HG03460 (cell line): ENCODE data around the gene IQGAP3.

Experiments used
- ATAC-seq: cut with Tn5 transposase; IDR thresholded peaks from one replicate; pipeline ENCODE4 v1.9.1; 2021; ENCODE audit not compliant: unreplicated experiment

The IQGAP3 gene

DNA sequence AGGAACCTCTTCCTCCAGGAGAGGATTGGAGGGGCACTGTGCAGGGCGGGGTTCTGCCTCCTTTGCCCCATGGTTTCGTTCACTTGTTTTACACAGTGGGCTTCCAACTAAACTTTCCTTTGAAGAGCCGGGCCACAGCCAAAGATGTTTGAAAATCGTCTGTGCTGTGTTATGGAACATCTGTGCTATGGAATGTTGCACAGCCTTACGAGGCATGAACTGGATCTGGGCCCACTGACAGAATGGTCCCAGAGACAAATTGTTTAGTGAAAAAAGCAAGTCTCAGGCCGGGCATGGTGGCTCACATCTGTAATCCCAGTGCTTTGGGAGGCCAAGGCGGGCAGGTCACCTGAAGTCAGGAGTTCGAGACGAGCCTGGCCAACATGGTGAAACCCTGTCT lies 59.2 kb downstream of the IQGAP3 start:
- ATAC-seq, result no peak

GRCh38 chr1:156511644-156512043 lies 60.7 kb downstream of the IQGAP3 start:
- no peak for ATAC-seq

DNA sequence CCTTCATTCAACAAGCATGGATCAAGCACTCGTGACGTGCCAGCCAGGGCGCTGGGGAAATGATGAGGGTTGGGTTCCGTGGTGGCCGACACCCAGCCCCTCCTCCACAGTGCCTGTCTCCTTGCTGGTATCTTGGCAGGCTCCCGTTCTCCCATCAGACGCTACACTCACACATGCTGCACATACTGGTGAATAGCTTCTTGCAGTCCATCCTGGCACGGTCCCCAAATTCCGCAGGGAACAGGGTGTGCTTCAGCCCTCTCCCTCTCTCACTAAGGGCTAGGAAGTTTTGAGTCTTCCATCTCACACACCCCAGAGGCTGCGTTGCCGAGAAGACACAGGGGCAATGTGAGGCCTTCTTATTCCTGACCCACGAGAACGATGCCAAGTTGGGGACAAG lies 61.7 kb downstream of the IQGAP3 start:
- no peak for ATAC-seq

DNA sequence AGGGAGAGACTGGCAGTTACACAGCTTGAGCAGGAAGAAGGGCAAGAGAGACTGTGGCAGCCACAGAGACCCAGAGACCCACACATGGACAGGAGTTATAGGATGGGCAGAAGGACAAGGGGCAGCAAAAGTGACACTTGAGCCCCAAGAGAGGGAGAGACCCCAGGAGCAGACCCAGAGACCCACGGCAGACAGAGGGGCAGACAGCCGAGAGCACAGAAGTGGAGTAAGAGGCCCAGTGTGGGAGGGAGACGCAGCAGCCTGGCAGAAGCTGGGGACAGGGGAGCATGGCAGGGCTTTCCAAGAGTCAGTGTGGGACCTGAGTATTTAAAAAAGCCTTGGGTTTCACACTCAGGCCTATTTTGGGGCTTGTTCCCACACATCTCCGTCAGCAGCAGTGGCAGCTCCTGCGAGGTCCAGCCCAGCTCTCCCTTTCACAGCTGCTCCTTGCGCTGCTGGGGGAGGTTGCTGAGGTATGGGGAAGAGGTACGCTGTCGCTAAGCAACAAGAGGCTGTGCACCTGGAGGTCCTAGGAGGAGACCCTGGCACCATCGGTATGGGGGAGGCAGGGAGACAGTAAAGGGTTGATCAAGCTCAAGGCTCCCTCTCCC lies 62.8 kb downstream of the IQGAP3 start:
- no peak for ATAC-seq

DNA sequence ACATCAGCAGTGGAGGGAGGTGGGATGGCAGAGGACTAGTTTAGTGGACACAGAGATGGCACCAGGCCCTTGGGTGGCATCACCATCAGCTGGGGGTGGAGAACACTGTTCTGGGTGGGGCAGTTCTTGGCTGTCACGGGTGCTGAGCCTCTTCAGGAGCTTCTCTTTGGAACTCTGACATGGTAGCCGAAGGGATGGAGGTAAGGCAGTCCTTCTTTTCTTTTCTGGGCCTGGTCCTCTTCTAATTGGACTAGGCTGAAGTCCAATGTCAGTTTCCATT lies 63.5 kb downstream of the IQGAP3 start:
- ATAC-seq, result no peak

GRCh38 chr1:156508205-156508954 lies 64.0 kb downstream of the IQGAP3 start:
- no peak for ATAC-seq

- no peak for ATAC-seq
Observed at GRCh38 chr1:156506450-156506849, 65.9 kb downstream of the IQGAP3 start.

DNA sequence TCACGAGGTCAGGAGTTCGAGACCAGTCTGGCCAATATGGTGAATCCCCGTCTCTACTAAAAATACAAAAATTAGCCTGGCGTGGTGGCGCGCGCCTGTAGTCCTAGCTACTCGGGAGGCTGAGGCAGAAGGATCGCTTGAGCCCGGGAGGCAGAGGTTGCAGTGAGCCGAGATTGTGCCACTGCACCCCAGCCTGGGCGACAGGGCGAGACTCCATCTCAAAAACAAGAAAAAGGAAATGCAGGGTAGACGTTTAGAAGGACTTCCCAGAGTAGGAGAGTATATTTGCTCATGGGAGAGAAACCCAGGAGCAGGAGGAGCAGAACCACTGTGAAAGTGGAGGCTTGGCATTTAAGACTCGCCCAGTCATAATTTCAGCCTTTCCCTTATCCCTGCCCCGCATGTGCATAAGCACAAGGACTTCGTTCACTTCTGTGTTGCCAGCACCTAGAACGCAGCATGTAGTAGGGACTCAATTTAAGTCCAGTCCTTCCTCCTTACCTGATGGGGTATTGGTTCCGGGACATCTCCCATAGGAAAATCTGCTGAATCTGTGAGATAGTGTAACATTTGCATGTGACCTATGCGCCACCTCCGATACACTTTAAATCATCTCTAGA lies 66.6 kb downstream of the IQGAP3 start:
- no peak for ATAC-seq

- peak; percentile 36 for ATAC-seq
Observed at GRCh38 chr1:156504821-156505678, 67.3 kb downstream of the IQGAP3 start.

DNA sequence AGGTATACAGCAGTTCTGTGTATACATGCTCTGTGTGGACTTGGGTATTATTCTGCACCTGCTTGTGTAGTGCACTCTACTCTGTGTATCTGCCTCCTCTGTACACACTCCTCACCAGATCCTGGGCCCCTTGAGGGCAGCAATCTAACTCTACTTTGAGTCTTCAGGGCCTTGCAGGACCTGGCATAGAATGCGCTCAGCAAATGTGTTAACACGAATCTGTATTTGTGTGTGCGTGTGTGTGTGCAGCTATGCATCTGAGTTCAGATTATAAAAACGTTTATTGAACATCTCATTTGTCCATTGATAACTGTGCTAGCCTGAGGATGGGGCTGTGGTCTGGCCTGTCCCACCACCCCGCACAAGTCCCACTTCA lies 67.9 kb downstream of the IQGAP3 start:
- no peak for ATAC-seq

GRCh38 chr1:156503698-156504437 lies 68.5 kb downstream of the IQGAP3 start:
- no peak for ATAC-seq

DNA sequence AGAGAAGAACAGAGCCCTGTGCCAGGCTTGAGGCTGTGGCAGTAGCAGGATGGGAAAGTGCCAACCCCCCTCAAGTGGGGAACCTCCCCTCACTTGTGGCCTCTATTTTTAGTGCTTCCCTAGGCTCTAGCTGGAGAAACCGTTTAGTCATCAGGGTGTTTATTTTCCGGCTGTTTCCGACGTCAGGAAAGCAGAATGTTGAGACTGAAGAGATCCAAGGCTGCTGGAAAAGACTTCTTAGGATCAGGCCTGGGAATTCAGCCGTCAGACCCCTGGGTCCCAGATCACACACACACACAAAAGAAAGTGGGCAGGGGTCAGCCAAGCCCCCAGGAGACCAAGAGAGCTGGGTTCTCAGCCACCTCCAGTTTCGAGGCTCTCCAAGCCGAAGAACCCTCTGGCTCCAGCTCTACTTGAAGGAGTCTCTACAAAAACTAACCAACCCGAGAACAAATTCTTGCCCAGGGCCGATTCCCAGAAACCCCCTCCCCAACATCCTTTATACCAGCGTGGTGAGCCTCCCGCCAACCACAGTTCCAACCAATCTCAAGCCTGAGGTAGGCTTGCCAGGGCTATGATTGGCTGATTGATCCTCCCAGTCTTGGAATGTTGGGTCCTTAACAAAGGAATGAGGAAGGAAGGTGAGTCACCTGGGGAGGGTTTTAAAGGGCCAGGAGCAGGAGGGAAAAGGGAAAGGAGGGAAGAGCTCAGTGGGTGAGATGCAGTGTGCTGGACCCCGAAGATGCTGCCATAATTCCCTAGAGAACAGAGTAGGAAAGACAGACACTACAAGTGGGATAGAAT lies 69.3 kb downstream of the IQGAP3 start:
- no peak for ATAC-seq

DNA sequence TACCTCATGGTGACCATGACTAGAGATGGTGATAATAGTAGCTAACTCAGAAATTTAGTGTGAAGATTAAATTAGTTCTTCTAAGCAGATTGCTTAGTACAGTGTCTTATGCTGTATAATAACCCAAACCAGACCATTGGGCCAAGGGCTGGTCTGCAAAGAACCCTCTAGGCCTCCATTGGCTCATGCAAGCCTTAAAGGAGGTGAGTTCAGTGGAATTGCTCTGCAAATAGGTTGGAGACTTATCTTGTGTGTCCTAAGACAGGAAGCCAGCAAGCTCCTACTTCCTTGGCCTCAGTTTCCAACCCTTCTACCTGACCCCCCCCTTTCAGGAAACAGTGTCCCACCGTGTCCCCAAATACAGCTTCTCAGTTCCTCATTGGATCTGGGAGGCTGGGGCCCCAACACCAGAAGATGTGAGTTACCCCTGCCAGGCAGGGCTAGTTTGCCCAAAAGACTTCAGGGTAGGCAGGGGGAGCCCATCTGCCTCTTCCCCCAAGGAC lies 69.9 kb downstream of the IQGAP3 start:
- no peak for ATAC-seq

DNA sequence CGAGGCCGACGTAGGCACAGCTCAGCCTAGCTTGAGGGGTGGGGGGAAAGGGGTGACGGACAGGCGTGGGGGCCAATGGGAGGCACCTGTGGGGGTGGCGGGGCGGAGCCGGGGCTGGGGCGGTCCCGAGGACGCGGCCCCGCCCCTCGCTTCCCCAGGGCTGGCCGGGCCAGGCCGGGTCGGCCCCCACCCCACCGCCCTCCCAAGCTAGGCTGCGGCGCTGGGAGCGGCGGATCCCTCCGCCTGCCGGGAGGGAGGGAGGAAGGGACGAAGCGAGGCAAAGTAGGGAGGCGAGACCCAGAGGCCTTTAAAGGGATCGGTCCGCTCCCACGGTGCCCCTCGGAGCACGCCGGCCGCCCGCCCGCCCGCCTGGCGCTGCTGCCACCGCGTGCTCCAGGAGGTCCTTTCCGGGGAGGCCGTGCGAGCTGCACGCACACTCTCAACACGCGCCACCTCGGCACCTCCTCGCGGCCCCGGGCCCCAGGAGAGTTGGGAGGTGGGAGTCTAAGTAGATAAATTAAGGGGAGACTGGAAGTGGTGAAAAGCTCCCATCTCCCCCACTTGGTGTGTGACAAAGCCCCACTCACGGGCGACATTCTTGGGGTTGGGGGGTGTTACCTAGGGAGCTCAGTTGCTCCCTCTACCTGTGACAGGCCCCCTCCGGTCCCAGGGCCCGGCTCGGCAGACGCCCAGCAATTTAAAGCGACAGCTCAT lies 71.4 kb downstream of the IQGAP3 start:
- peak; percentile 48 for ATAC-seq

DNA sequence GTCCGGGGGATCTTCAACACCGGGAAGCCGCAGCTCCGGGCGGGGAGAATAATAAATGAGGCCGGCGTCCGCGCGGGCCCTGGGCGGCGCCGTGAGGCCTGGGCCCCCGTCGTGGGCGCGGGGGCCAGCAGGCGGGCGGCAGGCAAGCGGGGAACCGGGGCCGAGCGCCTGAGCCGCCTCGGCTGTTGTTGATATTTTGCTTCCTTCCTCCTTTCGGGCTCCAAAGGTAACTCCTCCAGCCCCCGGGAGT lies 71.9 kb downstream of the IQGAP3 start, which contains the start of gene MEF2D:
MEF2D (minus strand) TSS at position 233 of the 250 bp plus-strand sequence. CDS start 17,483 bp downstream, outside the sequence.
- no peak for ATAC-seq

DNA sequence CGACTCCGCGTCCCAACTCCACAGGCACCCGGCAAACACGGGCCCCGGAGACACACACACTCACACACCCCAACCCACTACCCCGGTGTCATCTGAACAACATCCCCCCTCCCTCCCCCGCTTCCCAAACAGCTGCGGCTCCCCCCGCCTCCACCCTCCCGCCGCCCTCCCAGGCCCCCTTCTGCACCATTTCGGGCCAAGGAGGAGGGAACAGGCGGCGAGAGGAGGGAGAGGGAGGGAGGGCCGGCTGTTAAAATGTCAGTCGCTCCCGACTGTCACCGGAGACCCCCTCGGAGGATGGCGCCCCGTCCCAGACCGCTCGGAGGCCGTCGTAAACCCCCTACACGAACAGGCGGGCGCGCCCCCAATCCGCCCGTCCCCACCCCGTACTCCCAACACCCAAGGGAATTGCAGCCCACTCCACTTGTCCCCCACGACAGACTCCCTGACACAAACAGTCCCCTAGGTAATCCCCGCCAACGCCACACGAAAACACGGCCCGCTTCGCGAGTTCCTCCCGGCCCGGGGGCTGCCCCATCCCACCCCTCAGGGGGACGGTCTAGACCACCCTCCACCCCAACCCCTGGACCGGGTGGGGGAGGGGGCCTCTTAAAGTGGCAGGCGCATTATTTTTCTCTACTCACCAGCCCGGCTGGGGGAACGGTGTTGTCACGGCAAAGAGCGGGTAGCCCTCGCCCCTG lies 72.4 kb downstream of the IQGAP3 start:
- no peak for ATAC-seq

DNA sequence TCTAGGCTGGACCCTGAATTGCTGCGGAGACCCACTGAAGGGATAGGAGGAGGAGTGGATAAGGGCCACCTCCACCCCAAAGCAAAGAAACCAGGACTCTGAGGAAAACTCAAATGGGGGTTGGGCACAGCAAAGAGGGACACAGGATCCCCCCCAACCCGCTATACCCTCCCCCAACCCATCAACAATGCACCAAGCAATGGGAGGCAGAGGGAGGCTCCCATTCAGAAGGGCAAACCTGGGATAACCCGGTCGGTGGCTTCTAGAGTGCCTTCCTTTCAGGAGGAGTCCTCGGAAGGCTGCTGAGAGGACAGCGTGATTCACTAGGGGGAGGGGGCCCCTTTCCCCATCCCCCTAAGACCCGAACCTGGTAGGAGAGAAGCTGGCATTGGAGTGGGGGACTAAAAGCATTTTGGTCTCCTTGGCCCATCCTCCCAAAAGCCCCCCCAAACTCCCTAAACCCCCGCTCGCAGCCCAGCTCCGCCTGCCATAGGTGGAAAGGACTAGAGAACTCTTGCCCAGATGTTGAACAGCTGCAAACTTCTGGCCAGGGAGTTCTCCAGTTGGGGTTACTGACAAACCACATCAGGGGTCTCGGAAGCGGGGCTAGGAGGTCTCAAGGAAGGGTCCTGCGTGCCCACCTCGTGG lies 73.0 kb downstream of the IQGAP3 start:
- ATAC-seq, result no peak

DNA sequence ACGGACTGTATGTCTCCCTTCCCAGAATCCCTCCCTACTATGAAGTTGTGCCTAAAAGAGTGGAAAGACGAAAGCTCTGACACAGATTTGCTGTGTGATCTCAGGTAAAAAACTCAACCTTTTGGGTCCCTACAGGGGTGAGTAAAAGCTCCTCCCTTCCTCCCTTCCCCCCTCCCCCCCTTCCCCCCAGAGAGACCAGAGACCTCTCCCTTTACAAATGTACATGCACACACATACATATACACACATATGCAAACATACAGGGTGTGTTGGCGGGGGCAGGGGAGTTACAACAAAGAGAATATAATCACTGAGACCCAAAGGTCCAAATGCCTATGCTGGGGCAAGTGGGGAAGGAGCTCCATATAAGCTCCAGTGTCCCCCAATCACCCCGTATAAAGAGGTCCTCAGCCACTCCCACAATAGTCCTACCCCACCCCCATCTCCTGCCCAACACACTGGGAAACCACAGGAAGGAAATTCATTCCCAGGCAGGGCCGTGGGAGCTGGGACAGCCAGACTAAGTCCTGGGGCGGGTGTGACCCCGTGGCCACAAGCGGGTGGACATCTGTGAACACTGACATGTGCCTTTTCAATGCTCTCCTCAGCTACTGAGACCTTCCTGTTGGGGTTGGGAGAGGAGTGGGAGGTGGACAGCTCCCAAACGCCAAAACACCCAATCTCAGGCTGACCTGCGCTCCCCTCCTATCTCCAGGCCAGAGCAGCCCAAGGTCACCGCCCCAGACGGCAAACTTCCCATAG lies 73.8 kb downstream of the IQGAP3 start:
- no peak for ATAC-seq
